AG09319 (cell line): ENCODE data around the gene BCAT1.
A peak's percentile ranks its signal among the peaks of the same experiment; 100 is the strongest.
"Not testable (repeated sequence)": the region's sequence is repeated elsewhere in the genome, so short reads cannot be mapped to it uniquely, and the experiment has no call there.

Experiments used
- DNase-seq: peaks from one replicate; pipeline ENCODE4 v3.0.0-alpha.2; 2010; ENCODE audit warnings: low read depth; ENCODE audit errors: extremely low read depth
- TF ChIP-seq, protein P1 (sequence below): IDR thresholded peaks from 2 replicates; pipeline ENCODE4 v1.5.1; 2011; ENCODE audit warnings: low read depth, mild to moderate bottlenecking, inconsistent platforms, low read length, moderate library complexity

The BCAT1 gene

DNA sequence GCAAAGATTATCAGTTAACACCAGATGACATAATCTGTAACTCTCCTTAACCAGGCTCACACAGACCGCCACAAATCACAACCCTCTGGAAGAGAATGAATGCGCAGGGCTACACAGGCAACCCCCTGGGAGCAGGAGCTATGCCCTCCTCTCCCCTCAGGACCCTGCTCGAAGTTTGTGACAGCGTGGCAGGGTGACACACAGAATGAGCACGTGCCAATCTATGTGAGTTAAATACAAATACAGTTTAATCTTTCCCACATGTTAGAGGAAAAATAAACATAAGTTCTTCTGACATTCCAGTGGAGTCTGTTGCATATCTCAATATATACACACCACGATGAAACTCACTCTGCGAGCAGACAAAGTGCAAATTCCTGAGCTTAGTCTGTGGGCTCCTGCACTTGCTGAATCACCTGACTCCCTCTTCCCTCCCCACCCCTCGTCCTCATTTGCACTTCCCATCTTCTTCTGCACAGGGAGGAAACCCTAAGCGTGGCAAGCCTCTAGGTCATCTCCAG lies 37.6 kb downstream of the BCAT1 start:
- peak; percentile 64 for DNase-seq

DNA sequence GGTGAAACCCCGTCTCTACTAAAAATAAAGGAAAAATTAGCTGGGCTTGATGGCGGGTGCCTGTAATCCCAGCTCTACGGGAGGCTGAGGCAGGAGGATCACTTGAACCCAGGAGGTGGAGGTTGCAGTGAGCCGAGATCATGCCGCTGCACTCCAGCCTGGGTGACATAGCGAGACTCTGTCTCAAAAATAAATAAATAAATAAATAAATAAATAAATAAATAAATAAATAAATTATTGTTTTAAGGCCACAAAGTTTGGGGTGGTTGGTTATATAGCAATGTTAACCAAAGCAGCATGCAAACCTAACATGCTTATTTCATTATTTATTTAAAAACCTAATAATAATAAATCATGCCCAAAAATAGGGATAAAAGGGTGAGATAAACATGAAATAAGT lies 38.7 kb downstream of the BCAT1 start:
- not testable (repeated sequence) for DNase-seq

More for the DNA sequence above, 37.6 kb downstream of the BCAT1 start:
- TF ChIP-seq, protein P1, sequence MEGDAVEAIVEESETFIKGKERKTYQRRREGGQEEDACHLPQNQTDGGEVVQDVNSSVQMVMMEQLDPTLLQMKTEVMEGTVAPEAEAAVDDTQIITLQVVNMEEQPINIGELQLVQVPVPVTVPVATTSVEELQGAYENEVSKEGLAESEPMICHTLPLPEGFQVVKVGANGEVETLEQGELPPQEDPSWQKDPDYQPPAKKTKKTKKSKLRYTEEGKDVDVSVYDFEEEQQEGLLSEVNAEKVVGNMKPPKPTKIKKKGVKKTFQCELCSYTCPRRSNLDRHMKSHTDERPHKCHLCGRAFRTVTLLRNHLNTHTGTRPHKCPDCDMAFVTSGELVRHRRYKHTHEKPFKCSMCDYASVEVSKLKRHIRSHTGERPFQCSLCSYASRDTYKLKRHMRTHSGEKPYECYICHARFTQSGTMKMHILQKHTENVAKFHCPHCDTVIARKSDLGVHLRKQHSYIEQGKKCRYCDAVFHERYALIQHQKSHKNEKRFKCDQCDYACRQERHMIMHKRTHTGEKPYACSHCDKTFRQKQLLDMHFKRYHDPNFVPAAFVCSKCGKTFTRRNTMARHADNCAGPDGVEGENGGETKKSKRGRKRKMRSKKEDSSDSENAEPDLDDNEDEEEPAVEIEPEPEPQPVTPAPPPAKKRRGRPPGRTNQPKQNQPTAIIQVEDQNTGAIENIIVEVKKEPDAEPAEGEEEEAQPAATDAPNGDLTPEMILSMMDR, result no peak

DNA sequence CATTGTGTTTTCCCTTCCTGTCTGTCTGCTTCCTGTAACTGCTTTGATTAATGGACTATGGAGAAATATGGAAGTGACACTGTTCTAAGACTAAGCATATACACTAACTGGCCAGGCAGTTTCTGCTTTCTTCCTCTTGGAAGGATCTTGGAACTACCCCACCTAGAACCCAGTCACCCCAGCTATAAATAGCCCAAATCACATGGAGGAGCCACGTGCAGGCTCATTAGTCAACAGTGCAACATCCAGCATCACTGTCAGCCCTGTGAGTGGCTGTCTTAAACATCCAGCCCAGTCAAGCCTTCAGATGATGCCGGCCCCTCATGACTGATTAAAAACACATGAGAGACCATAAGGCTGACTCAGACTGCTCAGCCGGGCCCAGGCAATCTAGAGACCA lies 39.2 kb downstream of the BCAT1 start:
- TF ChIP-seq, protein P1, result no peak
- DNase-seq, result peak; percentile 56

DNA sequence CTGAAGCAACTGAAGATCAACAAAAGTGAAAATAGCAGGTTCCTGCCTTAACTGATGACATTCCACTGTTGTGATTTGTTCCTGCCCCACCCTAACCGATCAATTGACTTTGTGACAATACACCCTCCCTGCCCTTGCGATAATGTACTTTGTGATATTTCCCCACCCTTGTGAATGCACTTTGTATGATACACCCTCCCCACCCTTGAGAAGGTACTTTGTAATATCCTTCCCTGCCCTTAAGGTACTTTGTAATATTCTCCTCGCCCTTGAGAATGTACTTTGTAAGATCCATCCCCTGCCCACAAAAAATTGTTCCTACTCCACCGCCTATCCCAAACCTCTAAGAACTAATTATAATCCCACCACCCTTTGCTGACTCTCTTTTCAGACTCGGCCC lies 41.4 kb downstream of the BCAT1 start:
- DNase-seq, result no peak

DNA sequence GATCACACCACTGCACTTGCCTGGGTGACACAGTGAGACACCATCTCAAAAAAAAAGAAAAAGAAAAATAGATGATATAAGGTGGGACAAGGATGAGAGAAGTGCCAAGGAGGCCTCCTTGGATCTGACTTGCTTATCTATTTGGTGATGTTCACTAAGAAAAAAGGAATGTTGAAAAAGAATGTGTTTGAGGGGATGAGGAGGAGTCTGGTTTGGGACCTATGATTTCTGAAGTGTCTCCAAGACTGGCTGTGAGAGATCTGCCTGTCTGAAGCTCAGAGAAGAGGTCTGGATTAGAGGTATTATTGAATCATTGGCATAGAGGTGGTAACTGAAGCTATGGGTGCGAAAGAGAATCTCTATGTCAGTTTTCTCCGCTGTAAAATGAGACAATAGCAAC lies 42.8 kb downstream of the BCAT1 start:
- DNase-seq, result no peak
- TF ChIP-seq, protein P1, result no peak

More for the DNA sequence above, 41.4 kb downstream of the BCAT1 start:
- TF ChIP-seq, protein P1, result no peak

DNA sequence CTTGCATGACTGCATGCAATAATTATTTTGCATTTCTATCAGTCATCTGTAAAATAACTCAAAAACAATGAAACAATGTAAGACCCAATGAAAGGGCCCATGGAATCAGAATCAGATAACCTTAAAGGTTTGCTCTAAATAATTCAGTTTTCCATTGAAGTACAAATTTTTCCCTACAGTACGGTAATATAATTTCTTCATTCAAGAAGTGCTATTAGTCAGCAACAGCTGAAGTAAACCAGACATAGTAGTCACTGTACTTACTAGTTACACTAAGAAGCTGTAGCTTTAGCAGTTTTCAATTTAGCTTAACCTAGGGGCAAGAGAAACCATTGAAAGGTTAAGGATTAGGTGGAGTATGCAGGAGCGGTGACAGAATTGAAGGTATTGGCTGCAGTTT lies 43.5 kb downstream of the BCAT1 start:
- no peak for DNase-seq
- TF ChIP-seq, protein P1, result no peak

DNA sequence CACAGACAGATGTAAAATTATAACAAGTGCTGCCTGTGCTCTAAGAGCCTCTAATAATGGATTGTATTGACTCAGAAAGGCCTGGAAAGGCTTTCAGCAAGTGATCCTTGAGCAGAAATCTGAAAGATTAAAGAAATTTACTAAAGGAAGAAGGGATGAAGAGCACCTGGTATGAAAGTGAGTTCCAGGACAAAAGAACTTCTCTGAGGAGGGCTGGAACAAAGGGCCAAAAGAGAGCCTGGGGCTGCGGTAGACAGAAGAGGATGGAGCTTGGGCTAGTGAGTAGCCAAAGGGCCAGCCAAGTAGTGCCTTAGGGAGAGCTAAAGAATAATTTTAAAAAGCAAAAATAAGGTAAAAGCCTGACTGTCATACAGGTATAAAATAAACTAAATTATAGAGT lies 44.0 kb downstream of the BCAT1 start:
- TF ChIP-seq, protein P1, result no peak
- no peak for DNase-seq

DNA sequence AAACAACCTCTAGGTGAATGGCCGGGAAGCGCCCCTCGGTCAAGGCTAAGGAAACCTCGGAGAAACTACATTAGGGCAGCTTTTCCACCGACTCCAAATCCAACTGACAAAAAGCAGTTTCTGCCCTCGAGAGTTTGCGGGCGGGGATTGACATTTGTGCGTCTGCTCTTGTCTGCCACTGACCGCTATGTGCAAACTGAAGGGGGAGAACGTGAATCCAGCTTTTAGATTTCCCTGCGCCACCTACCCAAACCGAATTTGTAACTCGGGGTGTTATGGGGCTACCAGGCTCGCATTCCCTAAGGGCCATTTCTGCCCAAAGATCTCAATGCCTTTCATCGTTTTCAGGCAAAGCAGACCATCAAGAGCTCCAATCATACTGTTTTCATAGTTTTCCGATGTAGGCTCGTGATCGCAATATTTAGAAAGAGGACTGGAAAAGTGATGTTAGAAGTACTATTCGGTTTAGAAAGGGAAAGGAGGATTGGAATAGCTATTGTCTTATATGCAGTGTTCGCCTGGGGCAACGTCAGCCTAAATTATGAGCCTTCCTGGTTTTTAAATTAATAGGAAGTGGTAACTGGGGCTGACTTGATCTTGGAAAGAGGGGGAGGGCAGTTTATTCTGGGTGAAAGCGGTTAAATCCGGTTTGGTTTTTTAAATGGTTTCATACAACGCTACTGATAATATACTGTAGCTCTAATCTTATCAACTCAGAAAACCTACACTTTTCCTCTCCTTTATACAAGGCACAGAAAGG lies 45.4 kb downstream of the BCAT1 start:
- no peak for DNase-seq
- TF ChIP-seq, protein P1, result no peak
